Osteoblast (primary cell): ENCODE measurements around the gene AXIN1. TPM values are rescaled to one million over a fixed set of nuclear protein-coding genes. Genes with fewer than 3 reads are reported as not detected.

Source experiments
- DNase-seq: peaks from one replicate; pipeline ENCODE4 v3.0.0; 2011; ENCODE audit warnings: low spot score, mixed read lengths; ENCODE audit not compliant: insufficient read length; ENCODE audit errors: missing footprints
- H2AFZ ChIP-seq: 2 replicates; pipeline ENCODE4 v1.6.0; 2011; ENCODE audit warnings: mild to moderate bottlenecking, low read length
- H3K27ac ChIP-seq: 2 replicates; pipeline ENCODE4 v1.5.1; 2011; ENCODE audit warnings: mild to moderate bottlenecking, low read depth, low read length, moderate library complexity
- H3K27me3 ChIP-seq: 2 replicates; pipeline ENCODE4 v1.6.0; 2012; ENCODE audit warnings: mild to moderate bottlenecking, control low read depth, inconsistent platforms, low read length, moderate library complexity; ENCODE audit not compliant: insufficient read depth
- H3K36me3 ChIP-seq: 2 replicates; pipeline ENCODE4 v1.5.1; 2011; ENCODE audit warnings: mild to moderate bottlenecking, low read length, control low read depth, moderate library complexity; ENCODE audit not compliant: insufficient read depth
- H3K4me1 ChIP-seq: 2 replicates; pipeline ENCODE4 v1.5.1; 2011; ENCODE audit warnings: mild to moderate bottlenecking, low read length, control low read depth, moderate library complexity; ENCODE audit not compliant: insufficient read depth
- H3K4me2 ChIP-seq: 2 replicates; pipeline ENCODE4 v1.6.0; 2011; ENCODE audit warnings: mild to moderate bottlenecking, low read length; ENCODE audit not compliant: insufficient read depth
- H3K4me3 ChIP-seq: fragments of 200-600 bp; sonication (generic); 3 replicates; pipeline ENCODE4 v1.5.1; 2012; ENCODE audit warnings: mild to moderate bottlenecking, low read length, inconsistent platforms; ENCODE audit not compliant: insufficient read depth
- H3K79me2 ChIP-seq: 2 replicates; pipeline ENCODE4 v1.6.0; 2012; ENCODE audit warnings: mild to moderate bottlenecking, low read length, control low read depth, inconsistent platforms; ENCODE audit not compliant: insufficient read depth
- H3K9me3 ChIP-seq: 2 replicates; pipeline ENCODE4 v1.5.1; 2011; ENCODE audit warnings: low read depth, low read length, control low read depth
- H4K20me1 ChIP-seq: 2 replicates; pipeline ENCODE4 v1.6.0; 2012; ENCODE audit warnings: mild to moderate bottlenecking, low read length, control low read depth; ENCODE audit not compliant: insufficient read depth
- total RNA-seq: library from RNA; depleted of rRNA; stranded (reverse); fragments of >200 nt; gene quantifications from 2 replicates; pipeline ENCODE4 v1.2.3, GENCODE V29; 2012
- TF ChIP-seq, protein P1 (sequence below): IDR thresholded peaks from 2 replicates; pipeline ENCODE4 v1.5.1; 2011; ENCODE audit warnings: mild to moderate bottlenecking, low read depth, low read length, moderate library complexity; ENCODE audit errors: extremely low read depth

Gene AXIN1
- total RNA-seq, 1 donor = 21.7 TPM

DNA sequence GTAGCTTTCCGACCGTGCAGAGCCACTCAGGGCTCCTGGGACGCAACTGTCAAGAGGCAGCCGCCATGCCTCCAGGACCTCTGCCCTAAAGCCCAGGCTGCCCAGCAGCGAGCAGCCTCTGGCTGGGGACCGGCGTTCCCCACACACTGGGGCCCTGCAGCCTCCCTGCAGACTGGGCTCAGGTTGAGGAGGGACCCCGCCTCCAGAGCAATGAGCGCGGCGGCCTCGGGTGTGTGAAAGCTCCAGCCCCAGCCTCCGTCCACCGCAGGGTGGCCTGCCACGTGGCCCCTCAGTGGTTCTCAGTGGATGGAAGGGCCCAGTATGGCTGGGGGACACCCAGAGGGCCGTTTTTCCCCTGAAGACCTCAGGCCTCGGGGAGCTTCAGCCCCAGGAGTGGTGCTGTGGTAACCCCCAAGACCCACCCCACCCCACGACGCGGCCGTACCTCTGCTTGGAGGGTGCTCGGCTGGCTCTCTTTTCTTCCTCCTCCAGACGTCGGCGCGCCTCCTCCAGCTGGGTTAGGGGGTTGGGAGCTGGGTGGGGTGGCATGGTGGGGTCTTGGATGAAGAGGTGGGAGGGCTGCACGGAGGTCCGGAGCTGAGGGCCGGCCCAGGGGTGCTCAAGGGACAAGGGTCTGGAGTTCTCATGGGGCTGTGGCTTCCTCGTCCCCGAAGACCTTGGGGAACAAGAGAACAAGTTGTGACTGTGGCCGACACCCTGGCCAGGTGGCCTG lies 59.3 kb downstream of the AXIN1 start:
- no peak overlapping the region for H3K27ac ChIP-seq
- H3K36me3 ChIP-seq = peaks cover 18% of the 10 kb centered on the region
- H3K4me3 ChIP-seq = no peak overlapping the region
- no peaks in the 10 kb centered on the region for H3K4me1 ChIP-seq
- H3K4me2 ChIP-seq = no peak overlapping the region
- H3K27me3 ChIP-seq = no peaks in the 10 kb centered on the region
- H3K79me2 ChIP-seq = no peaks in the 10 kb centered on the region
- H2AFZ ChIP-seq = no peak overlapping the region
- DNase-seq = no peak
- TF ChIP-seq, protein P1, sequence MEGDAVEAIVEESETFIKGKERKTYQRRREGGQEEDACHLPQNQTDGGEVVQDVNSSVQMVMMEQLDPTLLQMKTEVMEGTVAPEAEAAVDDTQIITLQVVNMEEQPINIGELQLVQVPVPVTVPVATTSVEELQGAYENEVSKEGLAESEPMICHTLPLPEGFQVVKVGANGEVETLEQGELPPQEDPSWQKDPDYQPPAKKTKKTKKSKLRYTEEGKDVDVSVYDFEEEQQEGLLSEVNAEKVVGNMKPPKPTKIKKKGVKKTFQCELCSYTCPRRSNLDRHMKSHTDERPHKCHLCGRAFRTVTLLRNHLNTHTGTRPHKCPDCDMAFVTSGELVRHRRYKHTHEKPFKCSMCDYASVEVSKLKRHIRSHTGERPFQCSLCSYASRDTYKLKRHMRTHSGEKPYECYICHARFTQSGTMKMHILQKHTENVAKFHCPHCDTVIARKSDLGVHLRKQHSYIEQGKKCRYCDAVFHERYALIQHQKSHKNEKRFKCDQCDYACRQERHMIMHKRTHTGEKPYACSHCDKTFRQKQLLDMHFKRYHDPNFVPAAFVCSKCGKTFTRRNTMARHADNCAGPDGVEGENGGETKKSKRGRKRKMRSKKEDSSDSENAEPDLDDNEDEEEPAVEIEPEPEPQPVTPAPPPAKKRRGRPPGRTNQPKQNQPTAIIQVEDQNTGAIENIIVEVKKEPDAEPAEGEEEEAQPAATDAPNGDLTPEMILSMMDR = no peak
- H4K20me1 ChIP-seq = no peaks in the 10 kb centered on the region
- H3K9me3 ChIP-seq = no peaks in the 10 kb centered on the region

GRCh38 chr16:291539-291938 lies 61.0 kb downstream of the AXIN1 start:
- Histone ChIP-seq H3K79me2 (no peaks in the 10 kb centered on the region), H3K27ac (no peak overlapping the region), H3K4me2 (no peak overlapping the region), H3K36me3 (peaks cover 7% of the 10 kb centered on the region), H3K4me3 (no peak overlapping the region), H3K9me3 (no peaks in the 10 kb centered on the region), H3K27me3 (no peaks in the 10 kb centered on the region), H2AFZ (no peak overlapping the region), H4K20me1 (no peaks in the 10 kb centered on the region), H3K4me1 (no peaks in the 10 kb centered on the region)
- TF ChIP-seq, protein P1 = no peak
- no peak for DNase-seq

- DNase-seq = peak; percentile 88
- Histone ChIP-seq H3K27ac (no peak overlapping the region), H3K27me3 (no peaks in the 10 kb centered on the region), H3K9me3 (no peaks in the 10 kb centered on the region), H4K20me1 (no peaks in the 10 kb centered on the region), H2AFZ (no peak overlapping the region), H3K4me2 (no peak overlapping the region), H3K36me3 (peaks cover 6% of the 10 kb centered on the region), H3K4me1 (no peaks in the 10 kb centered on the region), H3K4me3 (no peak overlapping the region), H3K79me2 (no peaks in the 10 kb centered on the region)
- TF ChIP-seq, protein P1 = no peak
These were observed 61.7 kb downstream of the AXIN1 start for GRCh38 chr16:290681-291405.

GRCh38 chr16:290015-290680 lies 62.4 kb downstream of the AXIN1 start:
- Histone ChIP-seq H3K27ac (no peak overlapping the region), H3K9me3 (no peaks in the 10 kb centered on the region), H2AFZ (no peak overlapping the region), H4K20me1 (no peaks in the 10 kb centered on the region), H3K4me3 (no peak overlapping the region), H3K79me2 (no peaks in the 10 kb centered on the region), H3K4me1 (no peaks in the 10 kb centered on the region), H3K36me3 (peaks cover 6% of the 10 kb centered on the region), H3K4me2 (no peak overlapping the region), H3K27me3 (no peaks in the 10 kb centered on the region)
- TF ChIP-seq, protein P1 = no peak
- peak; percentile 84 for DNase-seq
